GM18870 (cell line): ENCODE data around the gene CFAP61.
"Not testable (repeated sequence)": the region's sequence is repeated elsewhere in the genome, so short reads cannot be mapped to it uniquely, and the experiment has no call there.

Experiments
- ATAC-seq: cut with Tn5 transposase; IDR thresholded peaks from one replicate; pipeline ENCODE4 v1.9.1; 2021; ENCODE audit warnings: moderate library complexity; ENCODE audit not compliant: unreplicated experiment

The CFAP61 gene

DNA sequence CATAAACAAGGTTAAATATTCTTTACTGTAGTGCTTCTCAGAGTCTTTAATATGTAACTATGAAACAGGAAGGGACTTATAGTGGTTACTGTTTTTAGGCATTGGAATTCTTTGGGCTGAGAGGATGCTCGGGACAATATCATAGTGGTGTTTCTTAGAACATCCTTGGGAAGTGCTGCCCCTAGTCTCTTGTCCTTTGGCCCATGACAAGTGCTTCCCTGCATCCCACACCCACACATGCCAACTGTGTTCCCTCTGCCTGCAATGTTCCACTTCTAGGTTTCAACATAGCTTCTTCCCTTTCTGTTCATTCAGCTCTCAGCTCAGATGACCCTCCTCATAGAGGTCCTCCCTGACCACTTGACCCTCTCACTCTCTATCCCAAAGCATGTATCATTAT, 37.6 kb downstream of the CFAP61 start:
- no peak for ATAC-seq

DNA sequence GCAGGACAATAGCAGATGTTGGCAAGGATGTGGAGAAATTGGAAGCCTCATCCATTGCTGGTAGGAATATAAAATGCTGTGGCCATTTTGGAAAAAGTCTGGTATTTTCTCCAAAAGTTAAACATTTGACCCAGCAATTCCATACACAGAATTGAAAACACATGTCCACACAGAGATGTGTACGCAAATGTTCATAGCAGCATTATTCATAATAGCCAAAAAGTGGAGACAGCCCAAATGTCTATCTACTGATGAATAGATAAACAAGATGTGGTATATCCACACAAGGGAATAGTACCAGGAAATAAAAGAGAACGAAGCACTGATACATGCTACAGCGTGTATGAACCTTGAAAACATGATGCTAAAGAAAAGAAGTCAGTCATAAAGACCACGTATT, 40.5 kb downstream of the CFAP61 start:
- no peak for ATAC-seq

DNA sequence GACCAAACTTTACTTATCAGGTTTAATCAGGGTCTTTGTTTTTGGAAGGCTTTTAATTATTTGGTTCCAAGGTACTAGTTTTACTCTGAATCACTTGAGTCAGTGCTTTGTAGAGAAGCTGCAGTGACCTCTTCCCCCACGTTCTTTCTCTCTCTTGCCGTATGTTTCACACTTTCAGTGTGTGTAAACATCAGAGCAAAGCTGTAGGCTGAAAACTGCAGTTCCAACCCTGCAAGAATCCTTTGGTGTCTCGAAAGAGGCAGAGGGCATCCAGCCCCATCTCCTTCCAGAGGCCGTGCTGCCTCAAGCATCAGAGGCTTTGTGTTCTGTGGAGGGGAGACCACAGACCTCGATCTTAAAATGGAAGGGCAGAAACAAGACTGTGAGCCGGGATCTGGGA, 42.1 kb downstream of the CFAP61 start:
- no peak for ATAC-seq

DNA sequence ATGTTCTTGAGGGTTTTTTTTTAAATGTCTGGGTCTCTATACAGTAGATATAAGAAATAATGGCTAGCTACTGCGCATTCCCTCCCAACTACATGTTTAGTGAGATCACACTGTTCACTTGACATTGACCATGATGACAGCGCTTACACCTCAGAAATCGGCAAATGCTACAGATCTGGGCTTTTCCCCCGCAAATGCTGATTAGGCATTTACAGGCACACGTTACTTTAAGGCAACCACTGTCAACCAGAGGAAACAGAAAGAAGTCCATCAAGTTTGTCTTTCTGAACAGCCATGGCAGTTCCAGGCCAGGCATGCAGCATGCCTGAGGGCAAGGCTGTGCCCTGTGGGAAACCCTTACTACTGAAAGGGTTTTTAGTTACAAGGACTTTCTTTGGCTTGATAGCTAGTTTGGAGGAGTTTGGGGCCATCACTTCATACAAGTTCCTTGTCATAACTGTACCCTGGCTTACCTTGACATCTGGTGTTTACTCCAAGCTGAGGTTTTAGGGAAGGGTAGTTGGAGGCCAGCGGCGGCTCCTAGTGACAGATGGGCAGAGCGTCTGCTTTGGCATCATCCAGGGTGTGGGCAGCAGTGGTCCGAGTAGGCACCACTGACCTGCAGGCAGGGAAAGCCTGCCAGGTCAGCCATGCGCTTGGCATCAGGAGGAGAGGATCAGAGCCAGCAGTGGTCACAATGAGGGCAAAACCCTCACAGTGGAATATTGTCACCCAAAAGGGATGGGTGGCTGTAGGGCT, 43.0 kb downstream of the CFAP61 start:
- ATAC-seq: no peak

DNA sequence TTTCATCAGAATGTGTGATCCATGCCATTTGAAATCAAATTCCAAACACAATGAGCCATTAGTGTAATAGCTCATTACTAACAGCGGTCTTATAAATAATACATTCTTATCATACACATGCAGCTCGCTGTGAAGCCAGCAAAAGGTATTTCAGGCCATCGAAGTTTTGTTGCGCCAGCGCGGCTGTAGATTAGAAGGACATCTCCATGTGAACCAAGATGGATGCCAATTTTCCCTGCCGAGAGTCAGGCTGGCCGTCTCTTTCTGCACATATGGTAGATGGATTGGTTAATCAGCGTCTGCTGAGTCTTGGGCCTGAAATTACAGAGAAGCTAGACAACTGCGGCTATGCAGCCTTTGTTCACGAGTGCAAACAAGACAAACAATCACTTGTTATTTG, 44.1 kb downstream of the CFAP61 start:
- no peak for ATAC-seq

DNA sequence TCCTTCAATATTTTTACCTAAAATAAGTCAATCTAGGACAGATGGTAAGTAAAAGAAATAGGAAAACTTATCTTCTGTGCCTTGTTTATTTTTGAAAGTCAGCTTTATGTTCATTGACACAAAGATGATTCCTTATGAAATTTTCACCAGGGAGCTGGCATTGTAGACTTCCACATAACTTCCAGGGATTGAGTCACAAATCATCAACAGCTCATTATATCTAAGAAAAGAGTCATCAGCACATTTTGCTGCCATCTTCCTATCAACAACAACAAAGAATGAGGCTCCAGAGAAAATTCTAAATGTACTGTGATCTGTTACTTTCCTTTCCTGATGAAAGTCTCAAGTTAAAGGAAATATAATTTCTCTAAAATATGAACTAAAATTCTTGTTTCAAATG, 48.5 kb downstream of the CFAP61 start:
- no peak for ATAC-seq

DNA sequence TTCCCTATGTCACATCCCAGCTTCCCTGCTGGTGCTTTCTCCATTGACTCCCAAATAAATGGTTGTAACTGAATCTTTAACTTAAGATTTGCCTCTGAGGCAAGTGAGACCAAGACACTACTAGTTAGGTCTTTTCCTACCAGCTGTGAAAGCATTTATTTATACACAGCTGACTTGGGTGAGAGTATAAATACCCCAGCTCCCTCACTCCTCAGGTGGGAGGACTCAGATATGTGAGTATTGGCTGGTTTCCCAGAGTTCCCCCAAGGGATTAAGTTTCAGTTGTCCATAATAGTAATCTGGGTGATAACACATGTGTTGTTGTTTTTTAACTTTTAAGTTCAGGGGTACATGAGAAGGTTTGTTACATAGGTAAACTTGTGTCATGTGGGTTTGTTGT, 49.8 kb downstream of the CFAP61 start:
- no peak for ATAC-seq

DNA sequence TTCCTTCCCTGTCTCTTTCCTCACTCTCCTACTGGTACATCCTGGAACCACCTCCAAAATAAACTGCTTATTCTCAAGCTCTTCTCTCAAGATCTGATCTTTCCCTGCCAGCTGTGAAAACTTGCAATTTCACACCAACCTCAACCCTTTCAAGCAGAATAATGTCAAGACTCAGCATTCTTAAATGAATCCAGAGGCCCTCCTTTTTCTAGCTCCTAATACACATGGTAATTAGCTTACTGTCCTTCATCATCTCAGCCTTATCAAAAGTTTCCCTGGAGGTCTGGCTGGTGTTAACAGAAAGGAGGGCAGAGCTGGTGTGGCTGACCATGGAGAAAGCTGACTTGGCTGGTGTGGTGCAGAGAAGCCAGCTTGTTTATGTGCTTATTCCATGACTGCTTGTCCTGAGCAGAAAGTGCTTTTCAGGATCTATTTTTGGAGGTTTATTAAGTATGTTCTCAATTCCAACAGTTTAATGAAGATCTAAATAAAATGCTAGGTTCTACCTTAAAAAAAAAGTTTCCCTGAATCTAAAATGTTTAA, 50.5 kb downstream of the CFAP61 start:
- no peak for ATAC-seq

DNA sequence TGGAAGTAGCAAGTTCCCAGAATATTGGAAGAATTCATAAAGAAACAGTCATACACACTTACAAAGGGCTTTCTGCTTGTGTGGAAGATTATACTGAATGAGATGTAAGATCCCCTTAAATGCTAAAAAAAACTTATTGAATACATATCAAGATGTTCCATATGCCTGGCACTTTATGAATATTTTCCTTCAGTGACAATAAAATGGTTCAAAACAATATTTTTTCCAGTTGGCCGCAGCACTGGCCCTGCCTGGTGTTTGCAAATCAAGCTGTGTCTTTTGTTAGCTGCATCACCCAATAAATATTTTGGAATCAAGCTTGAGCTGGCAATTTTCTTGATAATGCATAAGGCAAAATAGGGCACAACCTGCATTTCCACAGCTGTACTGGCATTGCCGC, 51.2 kb downstream of the CFAP61 start:
- no peak for ATAC-seq

DNA sequence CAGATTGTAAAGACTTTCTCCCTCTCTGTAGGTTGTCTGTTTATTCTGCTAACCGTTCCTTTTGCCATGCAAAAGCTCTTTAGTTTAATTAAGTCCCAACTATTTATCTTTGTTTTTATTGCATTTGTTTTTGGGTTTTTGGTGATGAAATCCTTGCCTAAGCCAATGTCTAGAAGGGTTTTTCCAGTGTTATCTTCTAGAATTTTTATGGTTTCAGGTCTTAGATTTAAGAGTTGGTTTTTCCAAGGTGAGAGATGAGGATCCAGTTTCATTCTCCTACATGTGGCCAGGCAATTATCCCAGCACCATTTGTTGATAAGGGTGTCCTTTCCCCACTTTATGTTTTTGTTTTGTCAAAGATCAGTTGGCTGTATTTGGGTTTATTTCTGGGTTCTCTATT, 70.9 kb downstream of the CFAP61 start:
- ATAC-seq: not testable (repeated sequence)

DNA sequence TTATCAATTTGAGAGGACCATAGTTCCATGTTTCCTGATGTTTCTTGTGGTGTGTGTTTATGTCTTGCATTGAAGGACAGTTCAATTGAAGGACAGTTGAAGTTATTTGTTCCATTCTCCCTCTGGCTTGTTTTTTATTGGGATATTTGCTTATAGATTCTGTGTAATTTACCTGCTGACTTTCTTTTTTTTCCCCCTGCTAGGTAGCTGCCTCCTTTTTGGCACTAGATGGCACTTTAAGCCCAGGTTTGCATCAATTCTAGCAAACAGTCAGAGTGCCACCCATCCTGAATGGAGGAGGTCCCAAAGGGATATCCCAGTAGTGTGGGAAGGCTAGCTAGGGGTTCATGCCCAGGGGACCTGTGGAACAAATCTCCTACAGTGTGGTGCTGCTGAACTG, 78.1 kb downstream of the CFAP61 start:
- no peak for ATAC-seq

DNA sequence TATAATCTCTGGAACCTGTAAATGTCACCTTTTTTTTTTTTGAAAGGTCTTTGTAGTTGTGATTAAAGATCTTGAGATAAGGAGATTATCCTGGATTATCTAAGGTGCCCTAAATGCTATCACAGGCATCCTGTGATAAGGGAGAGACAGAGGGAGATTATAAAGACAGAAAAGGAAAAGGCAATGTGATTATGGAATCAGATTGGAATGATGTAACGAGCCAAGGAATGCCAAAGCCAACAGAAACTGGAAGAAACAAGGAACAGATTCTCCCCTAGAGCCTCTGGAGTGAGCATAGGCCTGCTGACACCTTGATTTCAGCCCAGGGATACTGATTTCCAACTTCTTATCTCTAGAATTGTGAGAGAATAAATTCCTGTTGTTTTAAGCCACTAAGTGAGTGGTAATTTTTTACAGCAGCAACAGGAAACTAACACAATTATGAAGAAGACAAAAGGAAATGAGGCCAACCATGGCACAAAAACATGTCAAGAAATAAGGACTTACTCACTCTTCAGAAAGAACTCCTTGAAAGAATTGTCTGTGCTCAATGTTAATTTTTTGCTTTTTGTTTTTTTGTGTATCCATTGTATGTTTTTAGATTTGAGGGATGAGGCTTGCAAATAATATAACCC, 82.7 kb downstream of the CFAP61 start:
- no peak for ATAC-seq

DNA sequence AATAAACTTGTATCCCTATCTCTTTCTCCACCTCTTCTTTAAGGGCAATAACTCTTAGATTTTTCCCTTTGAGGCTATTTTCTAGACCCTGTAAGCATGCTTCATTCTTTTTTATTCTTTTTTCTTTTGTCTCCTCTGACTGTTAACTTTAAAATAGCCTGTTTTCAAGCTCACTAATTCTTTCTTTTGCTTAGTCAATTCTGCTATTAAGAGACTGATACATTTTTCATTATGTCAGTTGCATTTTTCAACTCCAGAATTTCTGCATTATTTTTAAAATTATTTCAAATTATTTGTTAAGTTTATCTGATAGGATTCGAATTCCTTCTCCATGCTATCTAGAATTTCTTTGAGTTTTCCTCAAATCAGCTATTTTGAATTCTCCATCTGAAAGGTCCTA, 84.0 kb downstream of the CFAP61 start:
- no peak for ATAC-seq

DNA sequence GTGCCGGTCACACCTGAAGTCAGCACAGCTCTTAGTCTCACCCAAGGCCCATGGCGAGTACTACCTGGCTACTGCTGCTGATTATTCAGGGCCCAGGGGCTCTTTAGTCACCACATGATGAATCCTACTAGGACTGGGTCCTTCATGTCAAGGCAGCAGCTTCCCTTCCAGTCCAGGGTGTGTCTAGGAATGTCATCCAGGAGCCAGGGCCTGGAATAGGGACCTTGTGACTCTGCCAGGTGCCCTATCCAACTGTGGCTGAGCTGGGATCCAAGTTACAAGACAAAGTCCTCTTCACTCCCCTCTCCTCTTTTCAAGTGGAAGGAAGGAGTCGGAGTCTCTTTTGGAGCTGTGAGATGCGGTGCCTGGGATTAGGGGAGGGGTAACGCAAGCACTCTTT, 85.5 kb downstream of the CFAP61 start:
- ATAC-seq: no peak

DNA sequence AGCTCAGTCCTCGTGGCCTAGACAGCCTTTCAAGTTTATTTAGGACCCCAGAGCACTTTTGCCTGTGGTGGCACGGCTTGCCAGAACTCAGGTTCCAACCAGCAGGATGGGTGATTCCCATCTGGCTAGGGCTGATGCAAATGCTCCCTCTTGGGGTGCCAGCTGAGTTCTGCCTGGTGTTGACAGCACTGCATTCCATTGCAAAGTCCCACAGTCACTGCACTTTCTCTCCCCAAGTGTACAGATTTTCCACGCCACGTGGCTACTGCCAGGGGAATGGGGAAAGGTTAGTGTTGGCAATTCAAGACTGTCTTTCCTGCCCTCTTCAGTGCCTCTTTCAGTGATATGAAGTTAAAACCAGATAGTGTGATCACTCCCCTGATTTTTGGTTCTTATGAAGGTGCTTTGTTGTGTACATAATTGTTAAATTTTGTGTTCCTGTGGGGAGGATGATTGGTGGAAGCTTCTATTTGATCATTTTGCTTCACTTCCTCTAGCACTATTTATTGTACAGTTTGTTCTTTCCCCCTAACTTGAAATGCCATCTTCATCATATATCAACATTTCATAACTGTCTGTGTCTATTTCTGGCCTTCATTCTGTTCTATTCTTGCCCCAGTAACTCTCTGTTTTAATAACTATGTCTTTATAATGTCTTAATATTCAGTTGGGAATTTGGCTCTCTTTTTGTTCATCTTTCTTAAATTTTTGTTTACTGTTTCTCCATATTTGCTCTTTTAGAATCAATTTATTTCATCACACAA, 86.2 kb downstream of the CFAP61 start:
- no peak for ATAC-seq

DNA sequence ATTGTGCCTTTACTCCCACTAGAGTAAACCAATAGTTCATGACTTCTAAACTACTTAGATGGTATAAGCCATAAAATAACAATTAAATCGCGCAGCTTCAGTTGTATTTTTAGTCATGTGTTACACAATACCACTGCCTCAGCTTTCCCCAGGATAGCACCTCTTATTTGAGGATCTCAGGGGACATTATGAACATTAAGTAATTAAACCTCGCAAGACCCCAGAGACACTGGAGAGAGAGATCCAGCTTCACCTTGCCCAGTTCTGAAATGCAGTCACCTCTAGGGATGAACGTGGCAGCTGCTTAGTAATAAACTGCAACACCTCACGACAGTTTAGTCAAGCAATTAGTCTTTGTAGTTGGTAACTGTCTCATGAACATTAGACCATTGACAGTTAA, 87.1 kb downstream of the CFAP61 start:
- ATAC-seq: no peak

DNA sequence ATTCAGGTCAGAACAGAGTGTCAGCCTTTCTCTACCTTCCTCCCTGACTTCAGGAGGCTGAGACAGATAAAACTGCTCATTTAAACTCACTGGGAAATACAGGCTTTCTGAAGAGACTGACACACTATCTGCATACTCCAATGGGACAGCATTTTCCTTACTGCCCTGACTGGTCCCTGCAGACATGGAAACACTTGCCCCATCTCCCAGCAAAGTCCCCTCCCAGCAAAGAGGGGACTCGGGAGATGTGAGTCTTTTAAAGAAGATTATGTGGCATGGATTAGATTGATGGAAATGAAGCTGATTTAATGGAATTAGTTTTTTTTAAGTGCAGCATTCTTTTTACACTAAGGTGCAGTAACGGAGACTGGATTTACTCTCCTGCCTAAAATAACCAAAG, 90.8 kb downstream of the CFAP61 start:
- no peak for ATAC-seq

DNA sequence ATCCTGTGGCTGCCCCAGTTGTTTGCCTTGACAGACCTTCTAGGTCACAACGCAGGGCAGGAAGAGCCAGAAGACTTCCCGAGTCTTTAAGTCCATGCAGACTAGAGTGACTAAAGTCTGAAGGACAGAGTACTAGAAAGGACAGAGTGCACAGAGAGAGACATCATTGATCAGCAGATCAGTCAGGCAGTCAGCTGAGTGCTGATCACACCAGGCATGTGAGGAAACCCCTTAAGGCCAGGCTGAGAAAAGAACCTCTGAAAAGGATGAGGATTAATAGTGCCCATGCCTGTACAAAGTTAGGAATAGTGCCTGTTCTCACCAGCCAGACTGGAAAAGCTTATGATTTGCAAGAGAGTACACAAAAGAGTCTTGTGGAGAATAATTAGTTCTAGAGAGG, 91.3 kb downstream of the CFAP61 start:
- ATAC-seq: no peak

DNA sequence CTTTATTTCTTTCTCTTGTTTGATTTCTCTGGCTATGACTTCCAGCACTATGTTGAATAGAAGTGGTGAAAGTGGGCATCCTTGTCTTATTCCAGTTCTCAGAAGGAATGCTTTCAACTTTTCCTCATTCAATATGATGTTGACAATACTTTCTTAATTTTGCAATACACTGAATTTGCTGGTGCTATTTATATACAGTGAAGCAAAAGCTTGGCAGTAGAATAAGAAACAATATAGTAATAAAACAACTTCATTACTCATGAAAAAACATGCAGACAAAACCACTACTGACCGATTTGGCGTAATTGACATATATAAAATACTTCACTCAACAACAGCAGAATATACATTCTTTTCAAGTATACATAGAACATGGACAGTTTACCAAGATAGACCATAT, 96.4 kb downstream of the CFAP61 start:
- ATAC-seq: no peak

DNA sequence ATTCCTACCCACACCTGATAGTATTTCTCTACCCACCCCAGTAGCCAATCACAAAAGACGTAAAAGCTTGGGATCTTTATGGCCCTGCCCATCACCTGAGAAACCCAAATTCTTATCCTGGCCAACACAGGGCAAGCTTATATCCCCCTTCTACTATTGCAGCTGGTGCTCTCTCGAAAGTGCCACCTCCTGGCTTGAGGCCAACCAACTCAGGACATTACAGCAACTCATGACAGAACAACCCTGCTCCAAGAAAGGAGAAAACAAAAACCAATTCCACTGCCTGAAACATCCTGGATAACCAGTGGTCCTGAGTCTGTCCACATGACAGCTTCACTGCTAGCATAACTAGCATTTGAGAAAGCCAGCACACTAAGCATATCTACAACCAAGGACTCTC, 97.9 kb downstream of the CFAP61 start:
- no peak for ATAC-seq

DNA sequence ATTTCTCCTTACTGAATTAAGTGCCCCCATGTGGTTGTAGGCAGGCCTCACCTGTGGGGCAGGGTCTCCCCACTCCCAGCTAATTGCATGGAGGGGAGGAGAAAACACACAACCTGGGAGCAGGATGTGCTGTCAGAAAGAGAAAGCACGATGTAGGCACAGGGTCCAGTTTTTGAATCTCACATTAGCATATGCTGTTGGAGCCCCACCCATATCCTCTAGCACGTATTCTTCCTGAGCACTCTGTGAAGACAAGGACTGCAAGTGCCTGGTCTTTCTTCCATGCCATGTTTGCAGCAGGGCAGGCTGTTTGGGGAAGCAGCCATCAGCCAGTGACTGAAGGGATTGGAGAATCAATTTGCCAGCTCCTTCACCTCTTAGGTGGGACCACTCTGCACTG, 108.2 kb downstream of the CFAP61 start:
- no peak for ATAC-seq

DNA sequence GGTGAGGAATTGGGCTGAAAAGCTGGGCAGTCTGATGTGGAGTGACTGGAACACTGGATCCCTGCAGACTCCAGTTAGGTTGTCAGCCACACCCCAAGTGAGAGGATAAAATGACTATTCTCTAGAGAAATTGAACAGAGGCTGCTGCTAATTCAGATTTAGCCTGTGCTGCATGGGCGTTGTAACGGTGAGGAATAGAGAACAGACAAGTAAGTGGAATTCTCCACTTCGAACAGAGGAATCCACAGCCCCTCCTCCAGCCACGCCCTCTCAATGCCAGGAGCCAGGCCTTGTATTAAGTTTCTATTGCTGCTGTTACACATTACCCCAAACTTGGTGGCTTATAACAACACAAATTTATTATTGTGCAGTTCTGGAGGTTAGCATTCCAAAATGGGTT, 109.3 kb downstream of the CFAP61 start:
- ATAC-seq: no peak
